HepG2 (cell line): ENCODE data around the gene CLASRP. TPM values are rescaled to one million over a fixed set of nuclear protein-coding genes. Genes with fewer than 3 reads are reported as not detected.
A peak's percentile ranks its signal among the peaks of the same experiment; 100 is the strongest.

ENCODE experiments used
- ATAC-seq: fragments of 200-7000 bp; cut with Tn5 transposase; 3 replicates; pipeline ENCODE4 v1.9.1; 2020; ENCODE audit warnings: mild to moderate bottlenecking, moderate library complexity
- BruUV-seq: library from RNA; stranded (reverse); fragments of 400-500 nt; replicated peaks from 2 replicates; lab custom pipeline; 2021; lab: Mats Ljungman, UMichigan
- CTCF ChIA-PET: fragments of 300-600 bp; formaldehyde crosslinking; extraction: SDS; loops from one replicate; lab custom pipeline; 2021; ENCODE audit warnings: low total read pairs, inconsistent platforms, low intra/inter-chr PET ratio; lab: Yijun Ruan, JAX
- POLR2A ChIA-PET: fragments of 350-600 bp; sonication (Branson Sonifier 250); formaldehyde crosslinking; loops from one replicate; lab custom pipeline; 2020; ENCODE audit warnings: antibody characterized with exemption, inconsistent platforms; lab: Yijun Ruan, JAX
- DNase-seq: peaks from one replicate; pipeline ENCODE4 v3.0.0-alpha.2; 2015; ENCODE audit warnings: low spot score
- FAIRE-seq: peaks from 3 replicates; lab custom pipeline; 2011; peaks lifted over from hg19 to GRCh38; lab: Jason Lieb, UNC
- H2AFZ ChIP-seq: one replicate; pipeline ENCODE4 v1.6.1; 2011; ENCODE audit warnings: low read length, inconsistent platforms
- H3K27ac ChIP-seq: fragments of 300-600 bp; 3 replicates; pipeline ENCODE4 v1.8.0; 2011; ENCODE audit warnings: mixed run types, mild to moderate bottlenecking, mixed read lengths, low read length, inconsistent platforms; ENCODE audit not compliant: insufficient read depth; ENCODE audit errors: extremely low read length
- H3K27me3 ChIP-seq, 2 experiments: fragments of 200-600 bp in 1 of 2; 2 replicates in 1 of 2; 3 replicates in 1 of 2; pipeline versions ENCODE4 v1.6.0 to v1.8.0; 2011; ENCODE audit warnings: low read length in 2 of 2, mild to moderate bottlenecking in 2 of 2, moderate library complexity in 2 of 2, inconsistent platforms in 1 of 2; ENCODE audit not compliant: insufficient read depth in 2 of 2, control insufficient read depth in 1 of 2
- H3K36me3 ChIP-seq, 2 experiments: fragments of 200-600 bp in 1 of 2; replicated peaks in 1 of 2; 2 replicates in 1 of 2; 3 replicates in 1 of 2; pipeline versions ENCODE4 v1.5.1 to v1.8.0; 2011; ENCODE audit warnings: low read length in 2 of 2, inconsistent platforms in 1 of 2; ENCODE audit not compliant: insufficient read depth in 2 of 2, control insufficient read depth in 1 of 2
- H3K4me1 ChIP-seq: 2 replicates; pipeline ENCODE4 v1.5.1; 2012; ENCODE audit warnings: low read length, inconsistent platforms; ENCODE audit not compliant: insufficient read depth
- H3K4me2 ChIP-seq: 2 replicates; pipeline ENCODE4 v1.6.0; 2011; ENCODE audit warnings: low read depth, low read length, inconsistent platforms
- H3K4me3 ChIP-seq, 3 experiments: fragments of 200-600 bp in 1 of 3; sonication (generic), shearing (Covaris generic) in 1 of 3; replicated peaks in 1 of 3; 2 replicates each; pipeline ENCODE4 v1.5.1; 2011 to 2016; ENCODE audit warnings: low read length in 3 of 3, inconsistent platforms in 2 of 3, low read depth in 2 of 3, mild to moderate bottlenecking in 2 of 3, control low read depth in 1 of 3, mixed read lengths in 1 of 3; ENCODE audit not compliant: insufficient read depth in 1 of 3
- H3K79me2 ChIP-seq: one replicate; pipeline ENCODE4 v1.6.1; 2011; ENCODE audit warnings: low read length, inconsistent platforms; ENCODE audit not compliant: insufficient read depth
- H3K9ac ChIP-seq: 2 replicates; pipeline ENCODE4 v1.6.0; 2011; ENCODE audit warnings: mild to moderate bottlenecking, low read depth, low read length, inconsistent platforms; ENCODE audit not compliant: insufficient read depth
- H3K9me3 ChIP-seq: 2 replicates; pipeline ENCODE4 v1.5.1; 2012; ENCODE audit warnings: mild to moderate bottlenecking, low read length
- H4K20me1 ChIP-seq: 2 replicates; pipeline ENCODE4 v1.6.0; 2011; ENCODE audit warnings: inconsistent platforms, mild to moderate bottlenecking, low read length, moderate library complexity; ENCODE audit not compliant: insufficient read depth
- AGO2 ChIP-seq: fragments of 200-400 bp; formaldehyde crosslinking; optimal IDR thresholded peaks from 2 replicates; pipeline ENCODE3; 2017; ENCODE audit warnings: mild to moderate bottlenecking, low read depth, low read length, moderate library complexity
- BRF2 ChIP-seq: sonication (generic); formaldehyde crosslinking; IDR thresholded peaks from 2 replicates; pipeline ENCODE4 v1.8.1; 2022; ENCODE audit warnings: mild to moderate bottlenecking, missing genetic modification reagents
- KDM6A ChIP-seq: IDR thresholded peaks from 2 replicates; pipeline ENCODE4 v1.6.1; 2016; ENCODE audit warnings: low read depth
- POLR2G ChIP-seq: fragments of 200-400 bp; formaldehyde crosslinking; IDR thresholded peaks from 2 replicates; pipeline ENCODE4 v1.6.1; 2018; ENCODE audit warnings: mild to moderate bottlenecking, low read depth, low read length, moderate library complexity
- RBFOX2 ChIP-seq: fragments of 200-400 bp; formaldehyde crosslinking; IDR thresholded peaks from 2 replicates; pipeline ENCODE4 v1.6.1; 2017; ENCODE audit warnings: low read depth, mild to moderate bottlenecking, low read length
- RBM22 ChIP-seq: fragments of 200-400 bp; formaldehyde crosslinking; optimal IDR thresholded peaks from 2 replicates; pipeline ENCODE3; 2017; ENCODE audit warnings: mild to moderate bottlenecking, low read length, moderate library complexity
- RBM39 ChIP-seq: fragments of 200-400 bp; formaldehyde crosslinking; IDR thresholded peaks from one replicate; pipeline ENCODE4 v1.6.1; 2018; ENCODE audit warnings: antibody characterized with exemption, mild to moderate bottlenecking, low read depth, low read length; ENCODE audit not compliant: poor library complexity, severe bottlenecking
- ZFP41 ChIP-seq: sonication (generic); formaldehyde crosslinking; IDR thresholded peaks from 2 replicates; pipeline ENCODE4 v1.4.0; 2020; ENCODE audit warnings: mild to moderate bottlenecking, missing genetic modification reagents, borderline replicate concordance
- ZNF556 ChIP-seq: sonication (generic); formaldehyde crosslinking; IDR thresholded peaks from 2 replicates; pipeline ENCODE4 v1.4.0; 2020; ENCODE audit warnings: mild to moderate bottlenecking, missing genetic modification reagents, borderline replicate concordance
- ZNF558 ChIP-seq: sonication (generic); formaldehyde crosslinking; IDR thresholded peaks from 2 replicates; pipeline ENCODE4 v1.9.0; 2022; ENCODE audit warnings: mild to moderate bottlenecking, missing genetic modification reagents, borderline replicate concordance
- WGBS: methylation state at CpG from one replicate; pipeline ENCODE4 v1.1.6; 2017; ENCODE audit warnings: low lambda C conversion rate; 5-methylcytosine and 5-hydroxymethylcytosine counted together
- in situ Hi-C: cut with HindIII; loops from 2 replicates; pipeline ENCODE4 v1.10.0; 2017; ENCODE audit warnings: low pct_unique_long_range_greater_than_20kb; ENCODE audit not compliant: extremely low pct_ligation_motif_present
- intact Hi-C: fragments of 100-400 bp; cut with micrococcal nuclease; formaldehyde crosslinking; loops from one replicate; pipeline ENCODE4 v1.10.0; 2022; ENCODE audit not compliant: unreplicated experiment
- polyA plus RNA-seq, 8 experiments: library from polyadenylated mRNA; depleted of rRNA in 3 of 8; stranded (reverse) in 7 of 8; unstranded in 1 of 8; fragments of >200 nt; fragmentation: Illumina TruSeq in 4 of 8; extraction: Trizol in 4 of 8; gene quantifications; 2 replicates each; pipeline versions ENCODE4 v1.2.1 to v1.2.3, GENCODE V29; 2011 to 2016; ENCODE audit warnings: low read depth in 4 of 8, missing spikeins in 1 of 8, mixed read lengths in 1 of 8; ENCODE audit not compliant: insufficient read depth in 1 of 8
- total RNA-seq, 5 experiments: library from RNA; depleted of rRNA; stranded (reverse); fragments of >200 nt; fragmentation: Illumina TruSeq; extraction: Trizol; gene quantifications; 2 replicates each; pipeline ENCODE4 v1.2.3, GENCODE V29; 2016; ENCODE audit warnings: low read depth in 1 of 5
- TF ChIP-seq, protein P1 (sequence below): sonication (generic); formaldehyde crosslinking; IDR thresholded peaks from 2 replicates; pipeline ENCODE4 v1.9.0; 2022; ENCODE audit warnings: missing genetic modification reagents, mild to moderate bottlenecking, borderline replicate concordance
- TF ChIP-seq, protein P2 (sequence below): IDR thresholded peaks from 2 replicates; pipeline ENCODE4 v1.6.1; 2016
- TF ChIP-seq, protein P3 (sequence below): sonication (generic); formaldehyde crosslinking; IDR thresholded peaks from 2 replicates; pipeline ENCODE4 v1.5.0; 2020; ENCODE audit warnings: missing genetic modification reagents, mild to moderate bottlenecking, borderline replicate concordance

The CLASRP gene
- total and polyA plus RNA-seq, 2 of the 13 experiments (the other 11 are each of a cell fraction or from before 2014, with no cell fraction given) = 32.0 to 51.4 TPM

- in situ Hi-C loops = no loop called here
These were observed 18.6 kb downstream of the CLASRP start for GRCh38 chr19:45057444-45057843.

GRCh38 chr19:45058622-45059159 is 19.8 kb downstream of the CLASRP start:
- Histone ChIP-seq H3K4me2 (no peak overlapping the region), H3K4me1 (no peaks in the 10 kb centered on the region), H3K79me2 (no peaks in the 10 kb centered on the region), H2AFZ (no peak overlapping the region), H3K9ac (no peak overlapping the region), H3K9me3 (no peaks in the 10 kb centered on the region), H3K27ac (no peak overlapping the region), H4K20me1 (peaks cover 5% of the 10 kb centered on the region; the same call in 1 of the 2 replicates), H3K4me3 (no peak overlapping the region), H3K36me3 (peaks cover 60 to 86% of the 10 kb centered on the region in 2 experiments), H3K27me3 (no peaks in the 10 kb centered on the region)
- DNase-seq = no peak
- intact Hi-C loops = loop anchor here (1.0 kb wide), 1 partner anchor 41 kb away; no protein-coding TSS in a partner anchor
- no peak for FAIRE-seq
- no peak for ATAC-seq
- in situ Hi-C loops = no loop called here
- WGBS = 95% methylated on average over 14 of the region's 14 CpGs
- POLR2A ChIA-PET = interaction anchor here (1.1 kb wide), 3 partner anchors 13 to 57 kb away, joined by 3 to 11 read pairs (median 9); partner anchors contain the start of genes CLASRP and RELB
- CTCF ChIA-PET = interaction anchor here (1.2 to 3.0 kb wide), 3 partner anchors 42 to 72 kb away, joined by 3 to 40 read pairs (median 7); no protein-coding TSS in a partner anchor
- BruUV-seq = no TSS peak
- TF ChIP-seq POLR2G (no peak), RBM39 (no peak), BRF2 (CRISPR knock-in tag) (no peak), ZFP41 (CRISPR knock-in tag) (no peak), ZNF556 (CRISPR knock-in tag) (no peak), ZNF558 (CRISPR knock-in tag) (no peak), KDM6A (no peak)
- TF ChIP-seq, protein P1, sequence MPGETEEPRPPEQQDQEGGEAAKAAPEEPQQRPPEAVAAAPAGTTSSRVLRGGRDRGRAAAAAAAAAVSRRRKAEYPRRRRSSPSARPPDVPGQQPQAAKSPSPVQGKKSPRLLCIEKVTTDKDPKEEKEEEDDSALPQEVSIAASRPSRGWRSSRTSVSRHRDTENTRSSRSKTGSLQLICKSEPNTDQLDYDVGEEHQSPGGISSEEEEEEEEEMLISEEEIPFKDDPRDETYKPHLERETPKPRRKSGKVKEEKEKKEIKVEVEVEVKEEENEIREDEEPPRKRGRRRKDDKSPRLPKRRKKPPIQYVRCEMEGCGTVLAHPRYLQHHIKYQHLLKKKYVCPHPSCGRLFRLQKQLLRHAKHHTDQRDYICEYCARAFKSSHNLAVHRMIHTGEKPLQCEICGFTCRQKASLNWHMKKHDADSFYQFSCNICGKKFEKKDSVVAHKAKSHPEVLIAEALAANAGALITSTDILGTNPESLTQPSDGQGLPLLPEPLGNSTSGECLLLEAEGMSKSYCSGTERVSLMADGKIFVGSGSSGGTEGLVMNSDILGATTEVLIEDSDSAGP (CRISPR knock-in tag) = no peak
- TF ChIP-seq, protein P2, sequence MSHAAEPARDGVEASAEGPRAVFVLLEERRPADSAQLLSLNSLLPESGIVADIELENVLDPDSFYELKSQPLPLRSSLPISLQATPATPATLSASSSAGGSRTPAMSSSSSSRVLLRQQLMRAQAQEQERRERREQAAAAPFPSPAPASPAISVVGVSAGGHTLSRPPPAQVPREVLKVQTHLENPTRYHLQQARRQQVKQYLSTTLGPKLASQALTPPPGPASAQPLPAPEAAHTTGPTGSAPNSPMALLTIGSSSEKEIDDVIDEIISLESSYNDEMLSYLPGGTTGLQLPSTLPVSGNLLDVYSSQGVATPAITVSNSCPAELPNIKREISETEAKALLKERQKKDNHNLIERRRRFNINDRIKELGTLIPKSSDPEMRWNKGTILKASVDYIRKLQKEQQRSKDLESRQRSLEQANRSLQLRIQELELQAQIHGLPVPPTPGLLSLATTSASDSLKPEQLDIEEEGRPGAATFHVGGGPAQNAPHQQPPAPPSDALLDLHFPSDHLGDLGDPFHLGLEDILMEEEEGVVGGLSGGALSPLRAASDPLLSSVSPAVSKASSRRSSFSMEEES (CRISPR knock-in tag) = no peak

More at GRCh38 chr19:45057444-45057843, 18.6 kb downstream of the CLASRP start:
- 95% methylated on average over 6 of the region's 9 CpGs for WGBS
- H3K79me2 ChIP-seq = peaks cover 2% of the 10 kb centered on the region
- no peak for FAIRE-seq
- no peak overlapping the region for H2AFZ ChIP-seq
- no peak overlapping the region for H3K4me3 ChIP-seq
- no peak for DNase-seq
- no peak for ATAC-seq
- intact Hi-C loops = no loop called here
- H3K36me3 ChIP-seq = peaks cover 62 to 89% of the 10 kb centered on the region in 2 experiments
- TF ChIP-seq AGO2 = peak; percentile 79
- TF ChIP-seq, protein P3, sequence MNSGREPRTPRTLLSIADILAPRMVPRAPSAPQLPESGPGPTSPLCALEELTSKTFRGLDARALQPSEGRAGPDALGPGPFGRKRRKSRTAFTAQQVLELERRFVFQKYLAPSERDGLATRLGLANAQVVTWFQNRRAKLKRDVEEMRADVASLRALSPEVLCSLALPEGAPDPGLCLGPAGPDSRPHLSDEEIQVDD (CRISPR knock-in tag) = no peak
- TF ChIP-seq RBFOX2 = 0 out of 2 replicates have a peak, but pooled peaks have one; percentile 37
- TF ChIP-seq RBM22 = peak; percentile 51
- no TSS peak for BruUV-seq
- no peaks in the 10 kb centered on the region for H3K9me3 ChIP-seq
- no peak overlapping the region for H3K27ac ChIP-seq
- H3K4me1 ChIP-seq = no peaks in the 10 kb centered on the region
- CTCF ChIA-PET = interaction anchor here (3.0 kb wide), 1 partner anchor 40 kb away, joined by 40 read pairs; no protein-coding TSS in a partner anchor
- POLR2A ChIA-PET = interaction anchor here (1.0 to 1.2 kb wide), 2 partner anchors 19 kb away, joined by 3 to 5 read pairs; partner anchors contain the start of gene CLASRP
- no peak overlapping the region for H3K4me2 ChIP-seq
- no peaks in the 10 kb centered on the region for H3K27me3 ChIP-seq
- peaks cover 8% of the 10 kb centered on the region; the same call in 1 of the 2 replicates for H4K20me1 ChIP-seq
- no peak overlapping the region for H3K9ac ChIP-seq
